Stimulated activated CD8-positive, alpha-beta memory T cell treated with anti-CD3 and anti-CD28 coated beads, Interleukin-15, amount 100 ng/mL, for 1 hour (primary cell): ENCODE measurements around the gene IRX3.

ENCODE experiments used
- DNase-seq: peaks from one replicate; pipeline ENCODE4 v3.0.0-alpha.2; 2020; ENCODE audit warnings: low read depth

Gene IRX3

GRCh38 chr16:54290833-54291655, 4.5 kb upstream of the IRX3 start:
- DNase-seq, result no peak

- DNase-seq, result no peak
These were observed 3.6 kb upstream of the IRX3 start for GRCh38 chr16:54289945-54290832.

DNA sequence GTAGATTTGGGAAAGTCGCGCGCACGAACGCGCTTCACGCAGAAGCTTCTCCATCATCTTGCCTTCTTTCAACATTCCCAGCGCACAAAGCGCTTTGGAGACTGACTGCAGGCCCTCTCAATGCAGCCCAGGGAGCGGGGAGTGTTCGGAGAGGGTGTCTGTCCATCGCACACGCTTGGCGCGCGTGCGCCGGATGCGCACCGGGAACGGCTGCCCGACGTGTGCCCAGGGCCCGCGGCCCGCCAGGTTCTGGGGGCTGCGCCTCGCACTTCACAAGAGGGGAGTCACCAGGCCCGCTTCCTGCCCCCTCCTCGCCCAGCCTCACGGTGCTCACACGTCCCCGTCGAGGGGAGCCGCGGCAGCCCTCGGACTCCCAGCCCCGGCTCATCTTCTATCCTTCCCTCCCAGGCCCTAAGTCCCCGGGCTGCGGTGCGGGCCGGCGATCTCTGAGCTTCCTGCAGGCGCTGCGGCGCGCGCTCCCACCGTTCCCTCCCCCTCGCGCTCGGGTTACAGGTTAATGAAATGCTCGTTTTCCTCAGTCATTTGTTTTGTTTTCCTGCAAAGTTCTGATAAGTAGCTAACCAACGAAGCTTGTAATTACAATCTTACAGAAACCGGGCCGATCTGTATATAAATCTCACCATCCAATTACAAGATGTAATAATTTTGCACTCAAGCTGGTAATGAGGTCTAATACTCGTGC, 2.8 kb upstream of the IRX3 start:
- no peak for DNase-seq

- DNase-seq, result no peak
These were observed 2.3 kb upstream of the IRX3 start for GRCh38 chr16:54288835-54289241.

DNA sequence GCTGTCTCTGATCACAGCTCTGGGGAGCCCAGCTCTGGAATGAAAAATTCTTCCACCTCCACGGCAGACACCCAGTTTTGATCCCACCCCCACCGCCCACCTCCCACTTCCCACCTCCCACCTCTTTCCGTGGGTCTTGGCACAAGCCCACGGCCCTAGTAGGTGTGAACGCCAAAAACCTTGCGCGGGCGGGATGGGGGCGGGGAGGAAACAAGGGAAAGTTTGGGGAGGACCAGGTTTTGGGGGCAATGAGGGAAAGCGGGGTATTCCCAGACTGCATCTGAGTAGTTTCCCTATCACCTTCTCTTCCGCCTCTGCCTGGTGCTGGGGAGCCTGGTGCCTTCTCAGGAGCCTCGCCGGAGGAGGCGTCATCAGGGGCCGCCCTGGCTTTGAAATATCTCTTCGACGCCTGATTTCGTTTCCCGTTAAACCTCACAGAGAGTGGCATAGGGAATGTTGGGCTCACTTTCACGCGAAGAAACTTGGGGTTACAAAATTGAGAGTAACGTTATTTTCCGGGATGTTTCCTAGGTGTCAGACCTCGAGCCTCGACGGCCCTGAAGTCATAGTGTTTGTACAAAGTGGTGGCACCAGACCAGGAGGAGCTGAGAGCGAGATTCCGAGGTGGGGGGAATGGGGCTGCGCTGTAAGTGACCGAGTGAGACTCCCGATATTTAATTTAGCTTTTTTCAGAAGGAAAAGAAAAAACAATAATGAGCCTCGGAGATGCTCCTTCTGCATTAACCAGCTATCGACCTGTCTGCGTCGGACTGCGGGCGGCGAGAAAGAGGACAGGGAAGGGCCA, 1.6 kb upstream of the IRX3 start:
- DNase-seq, result no peak

- no peak for DNase-seq
These were observed 793 bp upstream of the IRX3 start for GRCh38 chr16:54287131-54288029.

DNA sequence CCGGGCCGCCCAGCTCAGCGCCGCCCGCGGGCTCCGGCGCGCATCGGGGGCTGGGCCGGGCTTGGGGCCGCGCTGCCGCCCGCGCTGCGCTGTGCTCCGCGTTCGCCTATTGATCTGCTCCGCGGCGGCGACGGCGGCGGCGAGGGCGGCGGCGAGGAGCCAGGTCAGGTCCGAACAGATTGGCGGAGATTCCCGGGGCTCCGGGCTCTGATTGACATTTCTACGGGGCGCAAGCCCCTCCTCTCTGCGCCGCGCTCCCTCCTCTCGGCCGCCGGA, 559 bp downstream of the IRX3 start:
- no peak for DNase-seq

GRCh38 chr16:54285414-54286089, 1.0 kb downstream of the IRX3 start:
- no peak for DNase-seq

DNA sequence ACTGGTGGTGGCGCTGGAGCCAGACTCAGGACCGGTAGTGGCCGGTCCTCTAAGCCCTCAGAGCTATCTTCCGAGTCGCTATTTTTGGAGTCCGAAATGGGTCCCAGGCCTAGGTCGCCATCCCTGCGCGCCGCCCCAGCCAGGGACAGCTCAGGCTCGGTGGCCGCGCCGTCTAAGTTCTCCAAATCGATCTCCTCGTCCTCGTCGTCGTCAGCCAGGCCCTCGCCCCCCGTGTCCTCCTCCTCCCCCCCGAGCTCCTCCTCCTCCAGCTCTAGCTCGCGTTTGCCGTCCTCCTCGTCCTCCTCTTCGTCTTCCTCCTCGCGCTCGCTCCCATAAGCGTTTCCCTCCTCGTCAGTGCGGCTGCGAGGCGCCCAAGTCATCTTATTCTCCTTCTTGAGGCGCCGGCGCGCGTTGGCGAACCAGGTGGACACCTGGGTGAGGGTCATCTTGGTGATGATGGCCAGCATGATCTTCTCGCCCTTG, 1.6 kb downstream of the IRX3 start:
- DNase-seq, result no peak

DNA sequence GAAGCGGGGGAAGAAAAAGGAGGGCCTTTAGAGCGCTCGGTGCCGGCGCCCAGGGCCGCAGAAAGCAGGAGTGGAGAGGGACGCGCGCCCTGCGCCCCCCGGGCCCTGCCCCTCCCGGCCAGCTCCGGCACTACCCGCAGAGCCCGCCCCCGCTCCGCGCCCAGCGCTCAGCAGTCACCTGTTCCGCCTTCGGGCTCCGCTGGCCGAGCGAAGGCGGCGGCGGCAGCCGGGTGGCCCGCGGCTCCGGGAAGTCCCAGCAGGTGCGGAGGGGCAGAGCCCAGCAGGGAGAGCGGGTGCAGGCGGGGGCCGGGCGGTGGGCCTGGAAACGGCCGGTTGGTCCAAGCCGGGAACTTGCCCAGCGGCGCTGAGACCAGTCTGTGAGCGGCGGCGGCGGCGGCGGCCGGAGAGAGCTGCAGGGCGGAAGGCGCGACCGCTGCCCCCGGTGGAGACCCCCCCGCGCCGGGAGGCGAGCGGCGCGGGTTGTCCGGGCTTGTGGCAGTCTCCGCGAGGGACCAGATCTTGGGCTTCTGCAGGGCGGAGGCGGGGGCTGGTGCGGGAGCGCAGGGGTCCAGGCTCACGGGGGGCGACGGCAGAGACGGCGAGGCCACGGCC, 2.2 kb downstream of the IRX3 start:
- DNase-seq, result no peak

DNA sequence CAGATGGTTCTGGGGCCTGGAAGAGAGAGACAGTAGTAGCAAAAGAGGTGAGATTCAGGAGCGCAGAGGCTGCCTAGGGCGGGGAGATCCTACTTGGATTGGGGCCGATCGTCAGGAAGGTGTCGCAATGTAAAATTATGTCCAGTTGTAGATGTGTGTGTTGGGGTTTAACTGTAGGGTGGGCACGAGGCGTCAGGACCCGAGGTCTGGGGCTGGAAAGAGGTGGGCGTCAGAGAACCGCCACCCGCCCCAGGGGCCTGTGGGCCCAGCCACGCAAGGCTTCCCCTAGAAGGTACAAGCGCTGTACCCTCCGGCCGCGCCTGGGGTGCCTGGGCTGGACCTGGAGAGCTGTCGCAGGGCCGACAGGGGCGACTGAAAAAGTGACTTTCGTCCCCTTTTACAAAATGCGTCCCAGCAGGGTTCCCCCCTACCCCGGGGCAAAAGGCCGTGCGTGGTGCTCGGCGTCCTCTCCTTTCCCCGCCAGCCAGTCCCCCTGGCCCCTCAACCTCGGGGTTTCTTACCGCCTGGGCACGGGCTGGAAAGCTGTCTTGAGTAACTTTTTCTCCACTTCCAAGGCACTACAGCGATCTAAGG, 2.8 kb downstream of the IRX3 start:
- DNase-seq, result no peak

GRCh38 chr16:54282928-54283724, 3.5 kb downstream of the IRX3 start:
- no peak for DNase-seq

GRCh38 chr16:54282202-54282927, 4.2 kb downstream of the IRX3 start:
- DNase-seq, result no peak

DNA sequence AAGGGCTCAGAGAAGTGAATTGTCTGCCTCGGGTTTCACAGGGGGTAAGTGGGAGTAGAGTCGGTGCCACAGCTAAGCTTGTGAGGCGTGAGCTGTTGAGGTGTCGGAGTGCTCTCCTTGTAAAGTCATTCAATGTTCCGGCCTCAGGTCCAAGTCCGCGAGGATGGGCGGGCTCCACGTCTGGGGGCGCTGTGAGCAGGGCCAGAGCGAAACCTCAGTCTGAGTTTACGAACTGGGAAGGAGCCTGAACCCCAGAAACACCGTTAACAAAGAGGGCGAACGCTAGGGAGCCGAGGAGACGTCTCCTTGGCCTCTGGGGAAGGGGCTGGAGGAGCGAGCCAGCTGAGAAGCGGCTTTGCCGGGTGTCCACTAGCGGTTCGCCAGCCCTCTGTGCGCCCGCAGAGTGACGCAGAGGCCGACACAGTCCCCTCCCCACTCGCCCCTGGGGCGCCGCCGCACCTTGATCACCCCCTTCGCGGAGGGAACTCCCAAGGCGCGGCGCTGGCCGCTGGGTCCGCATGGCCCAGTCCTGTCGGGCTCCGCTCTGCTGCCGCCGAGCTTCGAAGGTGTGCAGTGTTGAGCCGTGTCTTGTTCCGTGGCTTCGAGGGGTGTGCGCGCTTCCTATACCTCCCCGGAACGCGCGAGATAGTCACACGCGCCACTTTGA, 4.9 kb downstream of the IRX3 start:
- DNase-seq, result no peak

DNA sequence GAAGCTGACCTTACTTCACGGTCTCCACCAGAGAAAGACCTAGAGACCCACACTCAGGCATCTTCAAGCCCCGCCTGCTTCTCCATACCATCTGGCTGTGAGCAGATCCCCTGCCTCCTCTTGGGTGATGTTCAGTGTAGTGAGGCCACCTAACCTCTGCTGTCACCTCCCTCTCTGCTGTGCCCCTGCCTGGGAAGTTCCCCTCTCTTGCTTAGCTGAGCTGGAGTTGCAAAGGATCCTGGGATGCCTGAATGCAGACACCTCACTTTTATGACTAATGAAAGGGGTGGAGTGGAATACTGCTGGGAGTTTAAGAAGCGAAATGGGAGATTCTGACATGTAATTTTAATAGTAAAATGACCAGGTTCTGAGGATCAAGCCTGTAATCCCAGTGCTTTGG, 5.8 kb downstream of the IRX3 start:
- no peak for DNase-seq

DNA sequence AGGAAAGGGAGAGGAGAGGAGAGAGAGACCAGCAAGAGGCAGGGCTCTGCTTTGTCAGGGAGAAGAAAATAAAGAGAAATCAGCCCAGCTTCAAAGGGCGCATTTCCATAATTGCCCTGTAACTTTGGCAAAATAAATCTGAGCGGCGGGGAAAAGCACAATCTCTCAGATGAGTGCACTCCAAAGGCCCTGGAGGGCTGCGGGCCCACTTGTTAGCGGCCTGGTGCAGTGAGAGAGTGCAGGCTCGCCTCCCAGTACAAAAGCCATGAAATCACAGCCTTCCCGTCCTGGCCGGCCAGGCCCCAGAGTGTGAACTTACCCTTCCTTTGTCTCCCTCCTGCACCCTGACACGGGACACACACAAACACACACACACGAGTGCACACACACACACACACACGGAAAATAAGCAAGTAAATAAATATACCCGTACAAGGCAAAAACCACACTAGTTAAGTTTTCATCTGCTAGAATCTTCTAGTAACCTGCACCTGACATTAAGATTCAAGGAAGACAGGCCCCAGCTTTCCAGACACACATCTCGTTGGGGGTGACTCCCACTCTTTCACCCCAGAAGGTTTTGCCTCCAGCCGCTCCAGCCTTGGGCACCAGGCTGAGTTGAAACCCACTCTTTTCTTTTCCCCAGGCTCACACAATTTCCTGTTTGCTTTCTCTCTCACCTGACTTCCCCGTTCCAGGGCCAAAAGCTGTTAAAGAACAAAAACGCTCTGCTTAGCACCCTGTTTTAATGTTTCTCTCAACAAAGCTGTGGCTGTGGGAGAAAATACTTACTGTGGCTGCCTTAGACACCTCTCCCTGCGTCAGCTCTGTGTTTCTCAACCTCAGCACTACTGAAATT, 8.5 kb downstream of the IRX3 start:
- no peak for DNase-seq
